ENCODE results near the gene TMEM242. TPM values are rescaled to one million over a fixed set of nuclear protein-coding genes. Genes with fewer than 3 reads are reported as not detected.

The TMEM242 gene
- total RNA-seq, 4 donors from 2014 or later = 2.7 to 8.0 (median 4.3) TPM

DNA sequence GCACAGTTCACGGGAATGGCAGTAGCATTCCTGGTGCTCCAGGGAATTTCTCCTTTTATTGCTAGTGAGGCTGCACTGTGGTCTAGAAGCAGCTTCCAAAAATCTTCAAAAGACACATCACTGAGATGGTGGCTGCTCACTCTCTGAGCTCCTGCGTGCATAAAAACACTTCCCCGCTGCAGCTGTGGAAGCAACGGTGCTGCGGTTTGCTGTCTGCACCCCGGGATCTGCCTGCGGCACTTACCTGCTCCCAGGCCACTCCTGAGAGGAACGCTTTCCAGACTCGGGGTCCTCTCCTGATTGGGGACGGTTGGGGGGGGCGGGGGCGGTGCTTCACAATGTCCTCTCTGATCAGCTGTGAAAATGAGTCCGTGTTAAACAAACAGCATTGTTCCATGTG, 77.9 kb downstream of the TMEM242 start:
- H3K36me3 ChIP-seq = no peaks in the 10 kb centered on the region
- no peaks in the 10 kb centered on the region for H3K27me3 ChIP-seq
- 63 to 65% methylated on average over 1 to 12 of the region's 13 CpGs for WGBS, 2 donors
- H3K4me3 ChIP-seq = no peak overlapping the region
- H3K9me3 ChIP-seq = peaks cover 0 to 3% (median 0%) of the 10 kb centered on the region in 3 donors
- peak overlapping the region in 1 of 4 donors; percentile 59 for H3K27ac ChIP-seq
- TF ChIP-seq POLR2A (IDR thresholded peaks at IDR 0.05) = no peak
- TF ChIP-seq, protein P1, sequence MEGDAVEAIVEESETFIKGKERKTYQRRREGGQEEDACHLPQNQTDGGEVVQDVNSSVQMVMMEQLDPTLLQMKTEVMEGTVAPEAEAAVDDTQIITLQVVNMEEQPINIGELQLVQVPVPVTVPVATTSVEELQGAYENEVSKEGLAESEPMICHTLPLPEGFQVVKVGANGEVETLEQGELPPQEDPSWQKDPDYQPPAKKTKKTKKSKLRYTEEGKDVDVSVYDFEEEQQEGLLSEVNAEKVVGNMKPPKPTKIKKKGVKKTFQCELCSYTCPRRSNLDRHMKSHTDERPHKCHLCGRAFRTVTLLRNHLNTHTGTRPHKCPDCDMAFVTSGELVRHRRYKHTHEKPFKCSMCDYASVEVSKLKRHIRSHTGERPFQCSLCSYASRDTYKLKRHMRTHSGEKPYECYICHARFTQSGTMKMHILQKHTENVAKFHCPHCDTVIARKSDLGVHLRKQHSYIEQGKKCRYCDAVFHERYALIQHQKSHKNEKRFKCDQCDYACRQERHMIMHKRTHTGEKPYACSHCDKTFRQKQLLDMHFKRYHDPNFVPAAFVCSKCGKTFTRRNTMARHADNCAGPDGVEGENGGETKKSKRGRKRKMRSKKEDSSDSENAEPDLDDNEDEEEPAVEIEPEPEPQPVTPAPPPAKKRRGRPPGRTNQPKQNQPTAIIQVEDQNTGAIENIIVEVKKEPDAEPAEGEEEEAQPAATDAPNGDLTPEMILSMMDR (IDR thresholded peaks at IDR 0.05) = no peak
- intact Hi-C loops (cut with DNase I) = no loop called here
- DNase-seq = no peak
- peaks cover 28 to 59% (median 30%) of the 10 kb centered on the region in 3 donors for H3K4me1 ChIP-seq

DNA sequence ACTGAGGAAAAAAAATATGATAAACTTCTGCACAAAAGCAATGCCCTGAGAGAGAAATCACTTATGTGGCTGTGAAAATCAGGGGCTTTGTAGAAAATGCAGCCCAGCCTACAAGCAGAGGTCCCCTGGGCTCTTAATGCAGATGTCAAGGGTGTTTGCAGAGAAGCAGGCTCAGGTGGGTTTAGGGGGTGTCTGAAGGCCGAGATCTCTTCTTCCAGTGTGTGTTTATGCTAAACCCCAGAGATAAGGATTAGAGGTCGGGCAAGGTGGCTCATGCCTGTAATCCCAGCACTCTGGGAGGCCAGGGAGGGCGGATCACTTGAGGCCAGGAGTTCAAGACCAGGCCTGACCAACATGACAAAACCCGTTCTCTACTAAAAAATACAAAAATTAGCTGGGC, 78.5 kb downstream of the TMEM242 start:
- no peaks in the 10 kb centered on the region for H3K27me3 ChIP-seq
- peaks cover 0 to 3% (median 0%) of the 10 kb centered on the region in 3 donors for H3K9me3 ChIP-seq
- intact Hi-C loops (cut with DNase I) = no loop called here
- WGBS, 2 donors = 12 to 26% methylated on average over 4 of the region's 4 CpGs
- H3K4me3 ChIP-seq = no peak overlapping the region
- peaks cover 31 to 66% (median 37%) of the 10 kb centered on the region in 3 donors for H3K4me1 ChIP-seq
- H3K36me3 ChIP-seq = no peaks in the 10 kb centered on the region
- DNase-seq = no peak
- H3K27ac ChIP-seq = peak overlapping the region in 3 of 4 donors; percentile 71 to 87 (median 79)
- no peak for TF ChIP-seq POLR2A (IDR thresholded peaks at IDR 0.05)
- TF ChIP-seq, protein P1 (IDR thresholded peaks at IDR 0.05) = no peak

DNA sequence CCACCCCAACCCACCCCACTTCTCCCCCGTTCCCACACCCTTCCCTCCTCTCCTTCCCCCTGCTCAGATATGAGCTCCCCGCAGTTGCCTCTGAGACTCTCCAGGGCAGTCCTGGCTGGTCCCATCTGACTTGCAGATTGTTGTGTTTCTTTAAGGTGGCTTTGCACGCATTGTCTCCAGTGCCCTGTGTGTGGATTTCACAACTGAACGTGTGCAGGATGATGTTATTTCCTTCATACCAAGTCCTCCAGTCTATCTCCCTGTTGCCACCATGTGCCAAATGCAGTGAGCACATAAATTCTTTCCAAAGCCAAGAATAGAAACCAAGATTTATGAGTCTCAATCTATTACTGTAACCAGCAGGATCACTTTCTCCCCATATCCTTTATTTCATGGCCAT, 79.1 kb downstream of the TMEM242 start:
- H3K36me3 ChIP-seq = no peaks in the 10 kb centered on the region
- intact Hi-C loops (cut with DNase I) = no loop called here
- TF ChIP-seq POLR2A (IDR thresholded peaks at IDR 0.05) = no peak
- TF ChIP-seq, protein P1 (IDR thresholded peaks at IDR 0.05) = no peak
- no peak overlapping the region for H3K4me3 ChIP-seq
- no peak for DNase-seq
- 34 to 46% methylated on average over 3 to 4 of the region's 4 CpGs for WGBS, 2 donors
- H3K4me1 ChIP-seq = peaks cover 31 to 72% (median 40%) of the 10 kb centered on the region in 3 donors
- H3K27ac ChIP-seq = peak overlapping the region; percentile 26 to 87 (median 75)
- no peaks in the 10 kb centered on the region for H3K27me3 ChIP-seq
- H3K9me3 ChIP-seq = peaks cover 0 to 3% (median 0%) of the 10 kb centered on the region in 3 donors

DNA sequence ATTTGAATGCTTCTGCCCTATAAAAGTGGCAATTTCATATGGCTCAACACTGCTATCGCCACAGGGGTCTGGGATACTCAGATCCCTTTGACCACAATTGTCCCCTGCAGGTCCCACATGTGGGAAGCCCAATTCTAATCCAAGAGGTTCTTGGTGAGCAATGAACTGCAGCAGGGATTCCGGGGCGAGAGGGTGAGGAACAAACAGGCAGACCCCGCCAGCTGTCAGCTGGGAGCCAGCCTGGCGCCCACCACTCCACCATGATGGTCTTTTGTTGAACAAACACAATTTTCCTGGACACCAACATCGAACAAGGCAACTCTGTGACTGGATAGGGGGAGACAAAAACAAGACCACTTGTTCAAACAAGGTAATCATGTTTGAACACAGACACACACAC, 80.5 kb downstream of the TMEM242 start:
- peaks cover 31 to 73% (median 40%) of the 10 kb centered on the region in 3 donors for H3K4me1 ChIP-seq
- no peak for DNase-seq
- 79 to 94% methylated on average over 2 to 3 of the region's 6 CpGs for WGBS, 2 donors
- H3K36me3 ChIP-seq = no peaks in the 10 kb centered on the region
- TF ChIP-seq POLR2A (IDR thresholded peaks at IDR 0.05) = no peak
- TF ChIP-seq, protein P1 (IDR thresholded peaks at IDR 0.05) = no peak
- H3K9me3 ChIP-seq = no peaks in the 10 kb centered on the region
- intact Hi-C loops (cut with DNase I) = no loop called here
- H3K27me3 ChIP-seq = no peaks in the 10 kb centered on the region
- H3K27ac ChIP-seq = peak overlapping the region; percentile 82 to 92 (median 87)
- no peak overlapping the region for H3K4me3 ChIP-seq

DNA sequence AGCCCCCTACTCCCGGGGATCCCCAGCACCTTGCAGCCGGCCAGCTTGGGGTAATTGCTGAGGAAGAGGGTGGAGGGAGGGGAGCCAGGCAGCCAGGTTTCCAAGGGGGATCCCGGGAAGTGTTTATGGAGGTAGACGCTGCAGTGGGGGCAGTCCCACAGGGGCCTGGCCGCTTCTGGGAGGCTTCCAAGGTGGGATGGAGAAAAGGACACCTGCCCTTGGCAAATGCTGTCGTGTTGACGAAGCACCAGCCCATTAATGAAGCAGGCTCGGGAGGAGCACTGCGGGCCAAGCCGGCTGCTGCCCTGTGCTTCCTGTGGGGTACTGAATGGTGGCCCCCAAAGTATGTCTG, 82.4 kb downstream of the TMEM242 start:
- Histone ChIP-seq H3K9me3 (no peaks in the 10 kb centered on the region), H3K36me3 (no peaks in the 10 kb centered on the region), H3K27me3 (peaks cover 0 to 10% (median 2%) of the 10 kb centered on the region in 4 donors), H3K4me3 (peak overlapping the region; percentile 13 to 56 (median 34)), H3K27ac (peak overlapping the region; percentile 82 to 92 (median 87)), H3K4me1 (peaks cover 35 to 81% (median 35%) of the 10 kb centered on the region in 3 donors)
- no peak for DNase-seq
- 47 to 67% methylated on average over 7 of the region's 10 CpGs for WGBS, 2 donors
- no peak for TF ChIP-seq POLR2A (IDR thresholded peaks at IDR 0.05)
- TF ChIP-seq, protein P1 (IDR thresholded peaks at IDR 0.05) = no peak
- intact Hi-C loops (cut with DNase I) = no loop called here

Data from esophagus squamous epithelium (tissue), 5 donors.